Hepatocyte (in vitro differentiated cells): Measurements from ENCODE around the gene RREB1. TPM values are rescaled to one million over a fixed set of nuclear protein-coding genes. Genes with fewer than 3 reads are reported as not detected.

Experiments
- DNase-seq: peaks from one replicate; pipeline ENCODE4 v3.0.0-alpha.2; 2016; ENCODE audit warnings: low spot score
- H2AFZ ChIP-seq: fragments of 200-600 bp; sonication (generic); 2 replicates; pipeline ENCODE4 v1.6.0; 2016; ENCODE audit warnings: antibody characterized with exemption, mild to moderate bottlenecking
- H3K27ac ChIP-seq: fragments of 200-600 bp; sonication (generic); 2 replicates; pipeline ENCODE4 v1.5.1; 2016; ENCODE audit warnings: mild to moderate bottlenecking
- H3K27me3 ChIP-seq: fragments of 200-600 bp; sonication (generic); 2 replicates; pipeline ENCODE4 v1.6.1; 2016
- H3K36me3 ChIP-seq: fragments of 200-600 bp; sonication (generic); replicated peaks from 2 replicates; pipeline ENCODE4 v1.5.1; 2016; ENCODE audit warnings: low read depth; ENCODE audit not compliant: insufficient read depth
- H3K4me1 ChIP-seq: fragments of 200-600 bp; sonication (generic); 2 replicates; pipeline ENCODE4 v1.5.1; 2016; ENCODE audit warnings: mild to moderate bottlenecking, moderate library complexity; ENCODE audit not compliant: insufficient read depth
- H3K4me2 ChIP-seq: fragments of 200-600 bp; sonication (generic); 2 replicates; pipeline ENCODE4 v1.6.0; 2016
- H3K4me3 ChIP-seq: fragments of 200-600 bp; sonication (generic); 2 replicates; pipeline ENCODE4 v1.5.1; 2016; ENCODE audit warnings: mild to moderate bottlenecking
- H3K79me2 ChIP-seq: fragments of 200-600 bp; sonication (generic); 2 replicates; pipeline ENCODE4 v1.6.0; 2017; ENCODE audit warnings: mild to moderate bottlenecking
- H3K9me2 ChIP-seq: fragments of 200-600 bp; sonication (generic); replicated peaks from 2 replicates; pipeline ENCODE4 v1.6.0; 2017; ENCODE audit warnings: mild to moderate bottlenecking; ENCODE audit not compliant: insufficient read depth
- H3K9me3 ChIP-seq: fragments of 200-600 bp; sonication (generic); 2 replicates; pipeline ENCODE4 v1.5.1; 2016; ENCODE audit warnings: low read depth, mild to moderate bottlenecking
- H4K20me1 ChIP-seq: fragments of 200-600 bp; sonication (generic); 2 replicates; pipeline ENCODE4 v1.6.0; 2016; ENCODE audit warnings: mild to moderate bottlenecking; ENCODE audit not compliant: insufficient read depth, poor library complexity, severe bottlenecking
- CTCF ChIP-seq: fragments of 200-600 bp; sonication (generic); IDR thresholded peaks from 2 replicates; pipeline ENCODE4 v1.5.1; 2016; ENCODE audit warnings: antibody characterized with exemption, mild to moderate bottlenecking; ENCODE audit not compliant: poor library complexity
- EZH2 ChIP-seq: fragments of 200-600 bp; sonication (generic); IDR thresholded peaks from 2 replicates; pipeline ENCODE4 v1.6.1; 2016; ENCODE audit warnings: antibody characterized with exemption, mild to moderate bottlenecking, borderline replicate concordance
- EZH2phosphoT487 ChIP-seq: fragments of 200-600 bp; sonication (generic); IDR thresholded peaks from one replicate; pipeline ENCODE4 v1.6.1; 2018; ENCODE audit warnings: antibody characterized with exemption, mild to moderate bottlenecking, low read depth, moderate library complexity; ENCODE audit not compliant: unreplicated experiment, severe bottlenecking
- WGBS: methylation state at CpG from one replicate; pipeline ENCODE4 v1.1.6; 2016; ENCODE audit warnings: low lambda C conversion rate; ENCODE audit errors: missing lambda C conversion rate; 5-methylcytosine and 5-hydroxymethylcytosine counted together
- polyA plus RNA-seq: library from polyadenylated mRNA; unstranded; fragments of >200 nt; fragmentation: Nextera tagmentation; extraction: Ambion mirVana; gene quantifications from 2 replicates; pipeline ENCODE4 v1.2.1, GENCODE V29; 2016
- total RNA-seq: library from RNA; depleted of rRNA; stranded (reverse); fragments of >200 nt; gene quantifications from 2 replicates; pipeline ENCODE4 v1.2.3, GENCODE V29; 2014

Gene RREB1
- total and polyA plus RNA-seq, 2 experiments from 2014 or later: 15.2 to 28.7 TPM

- no peak for DNase-seq
- H3K4me3 ChIP-seq: no peak overlapping the region
- H3K27ac ChIP-seq: peak overlapping the region; percentile 42
- H3K9me3 ChIP-seq: no peaks in the 10 kb centered on the region
- H3K27me3 ChIP-seq: no peaks in the 10 kb centered on the region
- TF ChIP-seq EZH2phosphoT487: no peak
- no peak for TF ChIP-seq CTCF
- no peak for TF ChIP-seq EZH2
- WGBS: 86% methylated on average over 9 of the region's 9 CpGs
- H3K4me1 ChIP-seq: peaks cover 14% of the 10 kb centered on the region
- H4K20me1 ChIP-seq: peaks cover 7% of the 10 kb centered on the region
- H3K4me2 ChIP-seq: no peak overlapping the region
- peaks cover 63% of the 10 kb centered on the region for H3K79me2 ChIP-seq
- H3K9me2 ChIP-seq: no peaks in the 10 kb centered on the region
- no peak overlapping the region for H2AFZ ChIP-seq
- H3K36me3 ChIP-seq: no peaks in the 10 kb centered on the region
Observed at GRCh38 chr6:7235712-7236305, 128.0 kb downstream of the RREB1 start.

GRCh38 chr6:7236306-7237209, 128.8 kb downstream of the RREB1 start:
- peaks cover 19% of the 10 kb centered on the region for H3K4me1 ChIP-seq
- WGBS: 78% methylated on average over 8 of the region's 8 CpGs
- H3K27me3 ChIP-seq: no peaks in the 10 kb centered on the region
- DNase-seq: no peak
- H3K4me2 ChIP-seq: no peak overlapping the region
- no peaks in the 10 kb centered on the region for H3K9me2 ChIP-seq
- H3K79me2 ChIP-seq: peaks cover 63% of the 10 kb centered on the region
- H3K9me3 ChIP-seq: no peaks in the 10 kb centered on the region
- no peak overlapping the region for H2AFZ ChIP-seq
- H3K4me3 ChIP-seq: no peak overlapping the region
- no peak for TF ChIP-seq EZH2phosphoT487
- no peak for TF ChIP-seq EZH2
- no peak for TF ChIP-seq CTCF
- H4K20me1 ChIP-seq: peaks cover 7% of the 10 kb centered on the region
- no peaks in the 10 kb centered on the region for H3K36me3 ChIP-seq
- peak overlapping the region; percentile 42 for H3K27ac ChIP-seq

GRCh38 chr6:7237653-7238188, 130.0 kb downstream of the RREB1 start:
- Histone ChIP-seq H4K20me1 (peaks cover 7% of the 10 kb centered on the region), H3K27me3 (no peaks in the 10 kb centered on the region), H3K9me3 (no peaks in the 10 kb centered on the region), H3K4me3 (no peak overlapping the region), H3K9me2 (no peaks in the 10 kb centered on the region), H3K79me2 (peaks cover 56% of the 10 kb centered on the region), H2AFZ (no peak overlapping the region), H3K4me1 (peaks cover 28% of the 10 kb centered on the region), H3K27ac (peak overlapping the region; percentile 83), H3K4me2 (no peak overlapping the region), H3K36me3 (no peaks in the 10 kb centered on the region)
- TF ChIP-seq EZH2 (no peak), CTCF (no peak), EZH2phosphoT487 (no peak)
- DNase-seq: no peak
- WGBS: 71% methylated on average over 8 of the region's 8 CpGs
